Upper lobe of left lung (tissue), 6 donors: ENCODE measurements around the gene GRIK5. TPM values are rescaled to one million over a fixed set of nuclear protein-coding genes. Genes with fewer than 3 reads are reported as not detected.

Experiments
- ATAC-seq, 2 donors: fragments of 200-7000 bp; cut with Tn5 transposase; one replicate each; pipeline ENCODE4 v1.9.1; 2022; ENCODE audit warnings: mild to moderate bottlenecking in 2 of 2, moderate library complexity in 2 of 2; ENCODE audit not compliant: low FRiP score in 2 of 2
- DNase-seq, 2 donors: peaks; one replicate each; pipeline ENCODE4 v3.0.0-alpha.2; 2019 to 2020
- H3K27ac ChIP-seq, 4 donors: fragments of 200-600 bp; sonication (generic); one replicate each; pipeline ENCODE4 v1.5.1; 2016 to 2019
- H3K27me3 ChIP-seq, 4 donors: fragments of 200-600 bp; sonication (generic); one replicate each; pipeline ENCODE4 v1.5.1; 2017 to 2019
- H3K36me3 ChIP-seq, 4 donors: fragments of 200-600 bp; sonication (generic); one replicate each; pipeline ENCODE4 v1.5.1; 2016 to 2019
- H3K4me1 ChIP-seq, 4 donors: fragments of 200-600 bp; sonication (generic); one replicate each; pipeline ENCODE4 v1.5.1; 2018 to 2019
- H3K4me3 ChIP-seq, 4 donors: fragments of 200-600 bp; sonication (generic); one replicate each; pipeline ENCODE4 v1.5.1; 2017 to 2019; ENCODE audit warnings: mild to moderate bottlenecking in 2 of 4, moderate library complexity in 1 of 4
- H3K9me3 ChIP-seq, 4 donors: fragments of 200-600 bp; sonication (generic); one replicate each; pipeline ENCODE4 v1.5.1; 2018 to 2019
- CTCF ChIP-seq, 6 experiments: fragments of 450-650 bp in 4 of 6; fragments of 200-600 bp in 2 of 6; sonication (generic) in 2 of 6; IDR thresholded peaks; one replicate each; pipeline ENCODE4 v1.5.1; 2016 to 2019; ENCODE audit warnings: antibody characterized with exemption in 6 of 6
- EP300 ChIP-seq, 4 donors: sonication (generic); formaldehyde crosslinking; IDR thresholded peaks; one replicate each; pipeline ENCODE4 v1.5.1; 2017; ENCODE audit warnings: antibody characterized with exemption in 4 of 4, control low read depth in 2 of 4
- POLR2A ChIP-seq, 4 donors: fragments of 450-650 bp; IDR thresholded peaks; one replicate each; pipeline ENCODE4 v1.5.1; 2016 to 2017; ENCODE audit warnings: antibody characterized with exemption in 4 of 4, mild to moderate bottlenecking in 2 of 4
- POLR2AphosphoS5 ChIP-seq, 2 donors: sonication (generic); formaldehyde crosslinking; IDR thresholded peaks; one replicate each; pipeline ENCODE4 v1.5.1; 2017; ENCODE audit warnings: antibody characterized with exemption in 2 of 2
- WGBS, 2 donors: methylation state at CpG; one replicate each; pipeline ENCODE4 v1.1.5; 2017 to 2018; 5-methylcytosine and 5-hydroxymethylcytosine counted together
- total RNA-seq, 6 donors: library from RNA; depleted of rRNA in 4 of 6; stranded (reverse); fragments of >200 nt in 4 of 6; gene quantifications; one replicate each; pipeline versions ENCODE4 v1.1.0 to v1.2.1, GENCODE V29; 2016 to 2021
- donor health status: DM: no; HTN: no; CAD: no; lungs with moderate emphysema.
- donor health status: DM: no; HTN: yes; CAD: no; lungs with severe emphysema.

The GRIK5 gene
- total RNA-seq, 6 donors from 2014 or later: 0.15 to 2.7 (median 0.54) TPM; not detected in 1

- TF ChIP-seq POLR2A (IDR thresholded peaks at IDR 0.05) (no peak), EP300 (IDR thresholded peaks at IDR 0.05) (no peak), POLR2AphosphoS5 (IDR thresholded peaks at IDR 0.05) (no peak), CTCF (IDR thresholded peaks at IDR 0.05) (no peak)
- Histone ChIP-seq H3K27me3 (no peaks in the 10 kb centered on the region), H3K4me3 (no peak overlapping the region), H3K9me3 (no peaks in the 10 kb centered on the region), H3K36me3 (no peaks in the 10 kb centered on the region), H3K4me1 (no peaks in the 10 kb centered on the region), H3K27ac (no peak overlapping the region)
- ATAC-seq (no peak), DNase-seq (no peak)
- WGBS, 2 donors: 33 to 66% methylated on average over 3 to 7 of the region's 7 CpGs
Measured at GRCh38 chr19:42114412-42114811, 44.4 kb upstream of the GRIK5 start.

- ATAC-seq: peak in 1 of 2 donors; percentile 90
- Histone ChIP-seq H3K36me3 (no peaks in the 10 kb centered on the region), H3K4me1 (peaks cover 0 to under 1% (median 0%) of the 10 kb centered on the region in 4 donors), H3K27me3 (no peaks in the 10 kb centered on the region), H3K9me3 (no peaks in the 10 kb centered on the region), H3K4me3 (no peak overlapping the region), H3K27ac (no peak overlapping the region)
- TF ChIP-seq CTCF (IDR thresholded peaks at IDR 0.05): no peak
- TF ChIP-seq POLR2A (IDR thresholded peaks at IDR 0.05): no peak
- no peak for TF ChIP-seq EP300 (IDR thresholded peaks at IDR 0.05)
- no peak for TF ChIP-seq POLR2AphosphoS5 (IDR thresholded peaks at IDR 0.05)
- 44% methylated on average over 10 of the region's 10 CpGs for WGBS, 2 donors
- DNase-seq: no peak
Measured at GRCh38 chr19:42113641-42114348, 43.8 kb upstream of the GRIK5 start.

GRCh38 chr19:42111811-42112210 lies 41.8 kb upstream of the GRIK5 start:
- DNase-seq (no peak), ATAC-seq (no peak)
- WGBS, 2 donors: 73% methylated on average over 3 of the region's 3 CpGs

GRCh38 chr19:42111384-42111783 lies 41.4 kb upstream of the GRIK5 start:
- Histone ChIP-seq H3K27me3 (no peaks in the 10 kb centered on the region), H3K27ac (no peak overlapping the region), H3K4me1 (peaks cover 0 to 4% (median 0%) of the 10 kb centered on the region in 4 donors), H3K9me3 (no peaks in the 10 kb centered on the region), H3K4me3 (no peak overlapping the region), H3K36me3 (no peaks in the 10 kb centered on the region)
- TF ChIP-seq EP300 (IDR thresholded peaks at IDR 0.05): no peak
- no peak for TF ChIP-seq CTCF (IDR thresholded peaks at IDR 0.05)
- TF ChIP-seq POLR2AphosphoS5 (IDR thresholded peaks at IDR 0.05): no peak
- no peak for TF ChIP-seq POLR2A (IDR thresholded peaks at IDR 0.05)
- ATAC-seq (no peak), DNase-seq (no peak)
- WGBS, 2 donors: 77 to 92% methylated on average over 1 of the region's 1 CpG

More at GRCh38 chr19:42111811-42112210, 41.8 kb upstream of the GRIK5 start:
- H3K9me3 ChIP-seq: no peaks in the 10 kb centered on the region
- H3K27me3 ChIP-seq: no peaks in the 10 kb centered on the region
- H3K36me3 ChIP-seq: no peaks in the 10 kb centered on the region
- no peak overlapping the region for H3K27ac ChIP-seq
- no peak overlapping the region for H3K4me3 ChIP-seq
- TF ChIP-seq EP300 (IDR thresholded peaks at IDR 0.05) (no peak), CTCF (IDR thresholded peaks at IDR 0.05) (no peak), POLR2AphosphoS5 (IDR thresholded peaks at IDR 0.05) (no peak), POLR2A (IDR thresholded peaks at IDR 0.05) (no peak)
- H3K4me1 ChIP-seq: peaks cover 0 to 4% (median 0%) of the 10 kb centered on the region in 4 donors

GRCh38 chr19:42110658-42111057 lies 40.7 kb upstream of the GRIK5 start:
- Histone ChIP-seq H3K4me1 (peaks cover 0 to 4% (median 0%) of the 10 kb centered on the region in 4 donors), H3K36me3 (no peaks in the 10 kb centered on the region), H3K4me3 (no peak overlapping the region), H3K27me3 (no peaks in the 10 kb centered on the region), H3K27ac (no peak overlapping the region), H3K9me3 (no peaks in the 10 kb centered on the region)
- TF ChIP-seq POLR2A (IDR thresholded peaks at IDR 0.05): no peak
- no peak for ATAC-seq
- DNase-seq: no peak
- WGBS, 2 donors: 68 to 91% methylated on average over 1 of the region's 1 CpG
